ENCODE results near the gene KIAA1958. TPM values are rescaled to one million over a fixed set of nuclear protein-coding genes. Genes with fewer than 3 reads are reported as not detected.
A peak's percentile ranks its signal among the peaks of the same experiment; 100 is the strongest.

The KIAA1958 gene
- total RNA-seq, 1 donor from 2014 or later, result 2.0 TPM

DNA sequence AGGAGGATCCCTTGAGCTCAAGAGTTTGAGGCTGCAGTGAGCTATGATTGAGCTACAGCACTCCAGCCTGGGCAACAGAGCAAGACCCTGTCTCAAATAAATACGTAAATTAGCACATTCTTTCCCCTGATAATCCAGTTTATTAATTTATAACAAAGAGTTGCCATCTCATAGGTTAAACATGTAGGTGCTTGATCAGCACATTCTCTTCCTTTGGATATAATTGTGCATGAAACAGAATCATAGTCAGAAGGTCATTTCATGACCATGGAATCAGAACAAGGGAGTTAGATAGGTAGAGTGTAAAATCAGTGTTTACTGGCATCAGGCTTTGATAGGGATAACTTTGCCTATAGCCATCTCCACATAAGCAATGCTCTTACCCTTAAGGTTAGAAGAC lies 43.0 kb upstream of the KIAA1958 start:
- intact Hi-C loops (cut with DNase I), result no loop called here
- no peak overlapping the region for H3K27ac ChIP-seq
- H3K4me3 ChIP-seq, result no peak overlapping the region
- no peak for DNase-seq (ENCODE audit: low spot score in 2 of 2)
- peaks cover 0 to 9% of the 10 kb centered on the region in 2 donors for H3K36me3 ChIP-seq
- H3K4me1 ChIP-seq, result peaks cover 0 to 13% of the 10 kb centered on the region in 2 donors
- no peaks in the 10 kb centered on the region for H3K27me3 ChIP-seq
- no peak for TF ChIP-seq CTCF (IDR thresholded peaks at IDR 0.05)
- H3K9me3 ChIP-seq, result no peaks in the 10 kb centered on the region

GRCh38 chr9:112445196-112445595 lies 41.4 kb upstream of the KIAA1958 start:
- intact Hi-C loops (cut with DNase I), result loop anchor here (5.0 kb wide), 1 partner anchor 42 kb away; the partner anchor contains the start of gene KIAA1958
- peaks cover 0 to 13% of the 10 kb centered on the region in 2 donors for H3K4me1 ChIP-seq
- H3K4me3 ChIP-seq, result no peak overlapping the region
- H3K27me3 ChIP-seq, result no peaks in the 10 kb centered on the region
- no peaks in the 10 kb centered on the region for H3K9me3 ChIP-seq
- H3K36me3 ChIP-seq, result no peaks in the 10 kb centered on the region
- no peak for DNase-seq (ENCODE audit: low spot score in 2 of 2)
- TF ChIP-seq CTCF (IDR thresholded peaks at IDR 0.05), result no peak
- peak overlapping the region in 1 of 2 donors; percentile 79 for H3K27ac ChIP-seq

GRCh38 chr9:112446080-112446479 lies 40.5 kb upstream of the KIAA1958 start:
- TF ChIP-seq CTCF (IDR thresholded peaks at IDR 0.05), result no peak
- no peaks in the 10 kb centered on the region for H3K36me3 ChIP-seq
- H3K27me3 ChIP-seq, result no peaks in the 10 kb centered on the region
- H3K9me3 ChIP-seq, result no peaks in the 10 kb centered on the region
- intact Hi-C loops (cut with DNase I), result loop anchor here (2.0 to 5.0 kb wide), 2 partner anchors 41 to 67 kb away; partner anchors contain the start of gene KIAA1958
- no peak for DNase-seq (ENCODE audit: low spot score in 2 of 2)
- peaks cover 0 to 13% of the 10 kb centered on the region in 2 donors for H3K4me1 ChIP-seq
- H3K4me3 ChIP-seq, result no peak overlapping the region
- peak overlapping the region; percentile 70 to 79 for H3K27ac ChIP-seq

- H3K4me3 ChIP-seq, result no peak overlapping the region
- H3K4me1 ChIP-seq, result peaks cover 0 to 13% of the 10 kb centered on the region in 2 donors
- no peak for TF ChIP-seq CTCF (IDR thresholded peaks at IDR 0.05)
- no peaks in the 10 kb centered on the region for H3K36me3 ChIP-seq
- H3K27me3 ChIP-seq, result no peaks in the 10 kb centered on the region
- H3K9me3 ChIP-seq, result no peaks in the 10 kb centered on the region
- H3K27ac ChIP-seq, result peak overlapping the region; percentile 70 to 79
- no peak for DNase-seq (ENCODE audit: low spot score in 2 of 2)
- intact Hi-C loops (cut with DNase I), result loop anchor here (2.0 to 5.0 kb wide), 2 partner anchors 41 to 68 kb away; partner anchors contain the start of gene KIAA1958
These were observed 40.1 kb upstream of the KIAA1958 start for GRCh38 chr9:112446526-112446925.

DNA sequence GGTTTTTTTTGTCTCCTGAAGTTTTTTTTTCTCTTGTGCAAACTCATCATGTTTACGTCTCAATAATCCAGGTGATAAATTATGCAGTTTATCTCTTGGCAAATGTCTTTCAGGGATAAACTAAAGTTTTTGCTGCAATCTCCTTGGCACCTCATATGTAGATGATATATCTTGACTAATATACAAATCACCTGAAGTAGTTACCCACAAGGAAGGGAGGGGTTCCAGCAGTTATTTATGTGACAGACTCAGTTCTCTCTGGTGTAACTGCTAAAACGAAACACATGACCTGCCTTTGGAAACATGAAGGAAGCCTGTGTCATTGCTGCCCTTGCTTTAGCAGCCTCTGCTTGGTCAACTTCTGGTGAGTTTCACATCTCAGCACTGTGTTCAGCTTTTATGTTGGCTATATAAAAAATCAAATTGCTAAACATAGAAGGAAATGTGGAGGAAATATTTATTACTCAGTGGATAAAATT lies 39.3 kb upstream of the KIAA1958 start:
- no peaks in the 10 kb centered on the region for H3K9me3 ChIP-seq
- no peaks in the 10 kb centered on the region for H3K27me3 ChIP-seq
- intact Hi-C loops (cut with DNase I), result loop anchor here (2.0 to 5.0 kb wide), 2 partner anchors 40 to 69 kb away; partner anchors contain the start of gene KIAA1958
- peak overlapping the region; percentile 70 to 79 for H3K27ac ChIP-seq
- no peak for TF ChIP-seq CTCF (IDR thresholded peaks at IDR 0.05)
- peaks cover 0 to 5% of the 10 kb centered on the region in 2 donors for H3K36me3 ChIP-seq
- peak in 1 of 2 donors; percentile 70 for DNase-seq (ENCODE audit: low spot score in 2 of 2)
- peaks cover 0 to 13% of the 10 kb centered on the region in 2 donors for H3K4me1 ChIP-seq
- H3K4me3 ChIP-seq, result no peak overlapping the region

Data from ascending aorta (tissue), 2 donors.